Measurements from ENCODE around the gene ABHD17A.

ABHD17A gene

DNA sequence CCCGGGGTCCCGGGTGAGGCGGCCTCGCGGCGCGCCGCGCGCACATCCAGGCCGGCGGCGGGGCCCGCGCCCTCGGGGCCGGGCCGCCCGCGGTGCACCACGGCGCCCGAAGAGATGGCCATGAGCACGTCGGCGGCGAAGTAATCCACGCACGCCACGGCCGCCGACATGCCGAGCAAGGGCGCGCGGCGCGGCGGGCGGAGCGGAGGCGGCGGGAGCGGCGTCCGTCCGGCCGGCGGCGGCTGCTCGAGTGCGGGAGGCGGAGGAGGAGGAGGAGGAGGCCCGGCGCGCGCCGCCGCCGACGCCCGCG is 22.0 kb downstream of the ABHD17A start, which contains the start of gene KLF16:
TSS of gene KLF16 (minus strand) at position 252 of the 310 bp plus-strand sequence. CDS start at position 170, 82 bp downstream.
- DNase-seq: no peak

- DNase-seq: peak in 1 of 2 experiments; percentile 4
These were observed 22.6 kb downstream of the ABHD17A start for GRCh38 chr19:1862424-1863327.

DNA sequence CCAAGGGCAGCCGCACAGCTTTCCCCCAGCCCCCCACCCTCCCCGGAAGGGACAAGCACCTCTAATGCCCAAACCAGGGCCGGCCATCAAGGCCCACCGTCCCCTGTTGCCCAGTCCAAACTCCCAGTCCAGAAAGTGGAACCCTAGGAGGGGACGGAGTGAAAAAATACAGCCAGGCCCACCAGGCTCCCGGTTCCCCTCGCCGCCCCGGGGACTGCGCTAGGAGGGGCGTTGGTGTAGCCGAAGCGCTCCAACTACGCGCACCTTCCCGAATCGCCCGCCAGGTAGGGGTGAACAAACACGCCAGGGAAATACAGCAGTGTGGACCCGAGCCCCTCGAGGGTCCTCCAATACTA is 23.2 kb downstream of the ABHD17A start:
- no peak for DNase-seq

DNA sequence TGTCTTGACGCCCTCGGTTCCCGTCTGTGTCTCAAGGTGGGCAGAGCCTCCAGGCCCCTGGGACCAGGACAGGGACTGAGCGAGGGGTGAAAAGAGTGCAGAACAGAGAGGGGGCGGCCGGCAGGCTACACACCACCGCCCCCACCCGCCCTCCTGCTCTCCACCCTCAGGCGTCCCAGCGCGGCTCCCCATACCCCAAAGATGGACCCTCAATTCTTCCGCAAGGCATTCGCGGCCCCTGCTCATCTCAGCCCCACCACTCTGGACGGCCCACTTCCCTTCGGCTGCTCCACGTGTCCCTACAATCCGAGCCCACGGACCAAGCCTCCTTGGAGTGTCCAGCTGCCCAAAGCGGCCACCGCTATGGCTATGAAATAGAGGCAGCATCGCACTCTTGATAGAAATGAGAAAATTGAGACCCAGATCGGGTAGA is 23.7 kb downstream of the ABHD17A start:
- DNase-seq: no peak

GRCh38 chr19:1860821-1861598 is 24.3 kb downstream of the ABHD17A start:
- DNase-seq: no peak

DNA sequence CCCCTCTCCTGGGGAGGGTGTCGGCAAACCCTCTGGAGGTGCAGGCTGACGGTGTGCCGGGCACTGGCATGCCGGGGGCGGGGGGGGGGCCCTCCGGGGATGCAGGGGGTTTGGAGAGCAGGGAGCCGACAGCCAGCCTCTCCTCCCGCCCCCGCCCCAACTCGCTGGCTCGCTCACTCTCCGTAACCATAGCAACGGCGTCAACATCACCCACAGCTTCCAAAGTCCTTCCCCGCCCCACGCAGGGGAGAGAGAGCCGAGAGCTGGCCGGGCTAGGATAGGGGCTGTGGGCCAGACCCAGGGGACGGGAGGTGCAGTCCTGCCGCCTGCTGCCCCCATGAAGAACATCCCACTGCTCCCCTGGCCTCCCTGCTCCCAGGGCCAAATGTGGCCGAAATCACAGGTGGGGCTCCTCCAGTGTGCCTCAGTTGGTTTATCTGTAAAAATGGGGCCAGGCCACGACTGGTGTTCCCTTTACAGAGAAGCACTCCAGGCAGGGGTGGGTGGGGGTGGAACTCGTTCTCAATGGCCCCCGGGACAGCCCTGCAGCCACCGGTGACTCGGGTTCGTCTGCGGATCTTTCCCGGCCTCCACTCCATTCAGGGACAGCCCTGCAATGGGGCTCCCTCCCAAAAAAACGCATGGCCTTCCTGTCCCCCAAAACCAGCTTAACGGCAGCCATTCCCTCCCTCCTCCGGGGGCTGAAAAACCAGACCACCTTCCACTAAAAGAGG is 25.1 kb downstream of the ABHD17A start:
- no peak for DNase-seq

GRCh38 chr19:1859331-1859781 is 25.9 kb downstream of the ABHD17A start:
- DNase-seq: no peak

DNA sequence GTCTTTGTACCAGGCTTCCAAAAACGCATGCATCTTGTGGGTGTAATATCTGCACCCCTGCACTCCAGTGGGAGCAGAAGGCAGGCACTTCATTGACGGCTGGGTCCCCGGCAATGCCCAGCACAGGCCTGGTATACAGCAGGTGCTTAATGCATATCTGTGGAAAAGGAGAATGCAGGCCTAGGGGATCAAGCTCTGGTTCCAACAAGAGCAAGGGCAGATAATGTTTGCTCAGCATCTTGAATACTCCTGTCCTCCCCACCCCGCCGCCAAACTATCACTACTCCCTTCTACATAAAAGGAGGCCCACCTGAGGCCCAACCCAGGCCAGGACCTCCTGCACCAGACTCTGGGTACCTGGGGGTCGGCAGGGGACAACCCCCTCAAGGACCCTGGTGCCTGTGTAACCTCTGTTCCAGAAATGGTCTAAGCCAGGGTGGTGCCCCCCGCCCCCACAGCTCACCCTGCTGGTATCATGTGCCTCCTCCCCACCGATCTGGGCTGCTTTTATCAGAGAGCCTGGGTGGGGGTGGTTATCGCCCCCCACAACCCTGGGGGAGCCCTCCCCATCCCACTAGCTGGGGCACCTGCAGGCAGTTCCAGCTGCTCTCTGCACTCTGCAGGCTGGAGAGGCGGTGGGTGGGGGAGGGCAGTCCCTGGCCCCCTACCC is 26.7 kb downstream of the ABHD17A start:
- no peak for DNase-seq

- DNase-seq: no peak
These were observed 27.5 kb downstream of the ABHD17A start for GRCh38 chr19:1857648-1858326.

DNA sequence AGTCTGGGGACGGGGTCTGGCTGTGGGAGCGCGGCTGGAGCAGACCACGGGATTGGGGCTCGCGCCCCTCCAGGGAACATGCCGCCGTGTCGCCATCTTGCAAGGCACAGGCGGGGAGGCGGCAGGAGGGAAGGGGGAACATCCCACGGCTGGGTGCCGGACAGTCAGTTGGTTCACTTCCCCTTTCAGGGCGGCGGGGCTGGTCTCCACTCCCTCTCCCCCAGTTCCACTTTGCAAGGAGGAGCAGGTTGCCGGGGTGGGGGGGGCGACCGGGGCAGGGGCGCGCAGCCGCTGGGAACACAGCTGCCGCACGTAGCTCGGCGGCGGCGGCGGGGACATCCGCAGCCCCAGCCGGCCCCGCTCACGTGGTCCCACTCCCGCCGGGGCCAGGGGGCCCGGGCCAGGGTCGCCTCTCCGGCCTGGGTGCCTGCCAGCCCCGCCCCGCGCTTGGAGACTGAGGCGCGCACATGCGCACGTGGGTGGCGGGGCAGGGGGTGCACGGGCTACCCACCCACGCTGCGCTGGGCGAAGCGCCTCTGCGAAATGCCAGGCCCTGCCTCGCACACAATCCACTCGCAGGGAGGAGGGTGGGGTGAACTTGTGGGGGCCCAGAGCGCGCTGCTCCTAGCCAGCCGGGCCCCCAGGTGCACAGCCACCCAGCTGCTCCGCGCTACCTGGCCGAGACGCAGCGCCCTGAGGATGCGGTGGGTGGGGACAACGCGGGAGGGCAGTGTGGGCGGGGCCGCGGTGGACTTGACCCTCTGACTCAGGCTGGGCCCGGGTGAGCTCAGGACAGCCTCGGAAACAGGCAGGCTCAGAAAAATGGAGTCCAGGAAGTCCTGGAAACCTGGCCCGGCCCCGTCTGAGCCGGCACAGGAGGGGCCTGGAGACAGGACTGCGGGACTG is 28.3 kb downstream of the ABHD17A start:
- no peak for DNase-seq

- no peak for DNase-seq
These were observed 29.0 kb downstream of the ABHD17A start for GRCh38 chr19:1856345-1856697.

- DNase-seq: no peak
These were observed 29.5 kb downstream of the ABHD17A start for GRCh38 chr19:1855828-1856255.

DNA sequence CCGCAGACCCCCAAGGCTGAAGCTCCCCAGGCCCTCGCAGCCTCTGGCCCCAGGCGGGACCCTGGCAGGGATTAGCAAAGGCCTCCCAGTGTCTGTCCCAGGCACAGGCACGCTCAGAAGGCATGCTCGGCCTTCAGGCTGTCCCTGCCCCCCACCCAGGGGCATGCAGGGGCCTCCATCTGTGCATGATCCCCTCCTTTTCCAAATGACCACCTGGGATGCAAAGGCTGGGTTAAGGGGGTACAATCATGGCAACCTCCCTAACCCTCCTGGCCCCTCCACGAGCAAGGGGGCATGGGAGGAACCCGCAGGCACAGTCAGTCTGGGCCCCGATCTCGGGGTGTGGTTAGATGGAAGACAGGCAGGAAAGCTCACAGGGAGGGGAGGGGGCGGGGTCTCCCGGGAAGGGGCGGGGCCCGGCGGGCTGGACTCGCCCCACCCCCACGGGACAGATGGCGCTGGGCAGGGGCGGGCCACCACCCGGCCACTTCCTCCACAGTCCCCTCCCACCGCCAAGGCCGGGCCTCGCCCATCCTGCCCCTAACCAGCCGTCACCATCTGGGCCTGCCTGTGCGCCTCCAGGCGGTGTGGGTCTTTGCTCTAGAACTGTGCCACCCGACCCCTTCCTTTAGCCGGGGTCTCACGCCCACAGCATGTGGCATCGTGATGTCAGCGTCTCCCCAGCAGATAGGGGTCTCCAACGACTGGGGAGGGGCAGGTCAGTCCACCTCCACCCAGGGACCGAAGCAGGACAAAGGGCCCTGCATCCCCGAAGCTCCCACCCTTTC is 30.1 kb downstream of the ABHD17A start:
- DNase-seq: peak in 1 of 2 experiments; percentile 27

- no peak for DNase-seq
These were observed 30.7 kb downstream of the ABHD17A start for GRCh38 chr19:1854542-1855039.

GRCh38 chr19:1854039-1854541 is 31.2 kb downstream of the ABHD17A start:
- no peak for DNase-seq

DNA sequence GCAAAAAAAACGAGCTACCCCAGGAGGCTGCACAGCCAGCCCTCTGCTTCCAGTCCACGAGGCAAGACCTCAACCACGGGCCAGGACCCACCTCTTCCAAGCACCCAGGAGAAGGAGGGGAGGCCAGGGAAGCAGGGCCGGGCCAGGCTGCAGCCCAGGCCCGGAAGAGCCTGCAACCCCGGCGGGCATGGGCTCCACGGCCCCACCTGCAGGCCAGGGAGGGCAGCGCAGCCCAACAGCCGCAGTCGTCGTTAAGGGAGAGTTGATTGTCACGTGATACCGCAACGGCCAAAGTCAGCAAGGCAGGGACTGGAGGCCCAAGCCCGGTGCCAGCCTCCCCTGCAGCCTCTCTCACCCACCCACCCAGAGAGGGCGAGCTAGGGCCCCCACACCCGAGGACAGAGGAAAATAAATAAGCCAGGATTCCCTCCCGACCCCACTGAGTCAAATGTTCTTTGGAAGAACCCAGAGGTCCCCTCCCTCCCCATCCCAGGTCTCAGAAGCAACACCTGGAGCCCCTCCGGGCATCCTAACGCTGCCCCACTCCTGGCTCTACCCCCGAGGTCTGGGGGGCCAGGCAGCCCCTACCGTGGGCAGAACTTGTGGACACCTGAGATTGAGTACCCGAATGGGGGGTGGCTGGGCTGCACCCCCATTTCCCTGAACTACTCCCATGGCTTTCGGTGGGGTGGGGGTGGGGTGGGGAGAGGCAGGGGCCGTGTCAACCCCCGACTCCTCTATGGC is 31.8 kb downstream of the ABHD17A start:
- peak; percentile 36 to 65 for DNase-seq

DNA sequence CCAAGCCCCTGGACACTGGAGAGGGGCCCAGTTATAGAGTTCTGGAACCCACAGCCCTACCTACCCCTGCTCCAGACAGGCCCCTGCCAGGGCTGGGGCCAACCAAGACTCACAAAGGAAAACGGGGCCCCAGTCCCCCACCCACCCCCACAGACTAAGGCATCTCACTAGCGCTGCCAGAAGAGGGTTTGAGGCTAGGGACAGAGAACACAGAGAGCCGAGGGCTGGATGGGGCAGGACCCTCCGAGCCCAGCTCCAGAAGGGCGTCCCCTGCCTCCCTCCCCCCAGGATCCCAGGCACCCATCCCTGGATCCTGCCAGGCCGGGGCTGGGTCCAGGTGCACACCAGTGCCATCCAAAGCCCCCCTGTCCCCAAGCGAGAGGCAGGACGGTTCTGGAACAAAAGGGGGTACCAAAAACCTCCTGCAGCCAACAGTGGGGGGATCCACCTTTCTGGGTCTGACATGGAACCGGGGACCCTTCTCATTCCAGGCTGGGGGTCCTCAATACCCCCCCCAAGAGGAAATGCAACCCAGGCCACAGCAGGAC is 32.6 kb downstream of the ABHD17A start:
- DNase-seq: no peak

All from NCI-H187 (cell line).